Measurements from ENCODE around the gene ADGRB2. TPM values are rescaled to one million over a fixed set of nuclear protein-coding genes. Genes with fewer than 3 reads are reported as not detected.

ADGRB2 gene
- total RNA-seq, 4 donors from 2014 or later = 2.4 to 14.3 (median 9.8) TPM

GRCh38 chr1:31807273-31808048, 43.3 kb upstream of the ADGRB2 start:
- H3K4me3 ChIP-seq (replicated peaks in 1 of 3) = no peak overlapping the region
- H3K36me3 ChIP-seq = no peaks in the 10 kb centered on the region
- DNase-seq = no peak
- no peaks in the 10 kb centered on the region for H3K4me1 ChIP-seq
- intact Hi-C loops (cut with DNase I) = no loop called here
- H3K27me3 ChIP-seq = no peaks in the 10 kb centered on the region
- TF ChIP-seq CTCF (IDR thresholded peaks at IDR 0.05) (no peak), POLR2A (IDR thresholded peaks at IDR 0.05) (no peak)
- 86 to 89% methylated on average over 4 of the region's 4 CpGs for WGBS, 2 donors
- H3K27ac ChIP-seq = no peak overlapping the region
- no peaks in the 10 kb centered on the region for H3K9me3 ChIP-seq

- 81 to 90% methylated on average over 6 of the region's 6 CpGs for WGBS, 2 donors
- Histone ChIP-seq H3K27ac (no peak overlapping the region), H3K4me1 (no peaks in the 10 kb centered on the region), H3K36me3 (no peaks in the 10 kb centered on the region), H3K4me3 (replicated peaks in 1 of 3) (no peak overlapping the region), H3K9me3 (no peaks in the 10 kb centered on the region), H3K27me3 (no peaks in the 10 kb centered on the region)
- TF ChIP-seq POLR2A (IDR thresholded peaks at IDR 0.05) (no peak), CTCF (IDR thresholded peaks at IDR 0.05) (no peak)
- intact Hi-C loops (cut with DNase I) = no loop called here
- no peak for DNase-seq
These were observed 41.2 kb upstream of the ADGRB2 start for GRCh38 chr1:31805318-31805717.

GRCh38 chr1:31804098-31804497, 40.0 kb upstream of the ADGRB2 start:
- no peak overlapping the region for H3K27ac ChIP-seq
- no peaks in the 10 kb centered on the region for H3K4me1 ChIP-seq
- intact Hi-C loops (cut with DNase I) = no loop called here
- H3K4me3 ChIP-seq (replicated peaks in 1 of 3) = no peak overlapping the region
- TF ChIP-seq POLR2A (IDR thresholded peaks at IDR 0.05) (no peak), CTCF (IDR thresholded peaks at IDR 0.05) (no peak)
- no peaks in the 10 kb centered on the region for H3K27me3 ChIP-seq
- H3K9me3 ChIP-seq = no peaks in the 10 kb centered on the region
- 85 to 90% methylated on average over 1 of the region's 1 CpG for WGBS, 2 donors
- no peak for DNase-seq
- H3K36me3 ChIP-seq = no peaks in the 10 kb centered on the region

- Histone ChIP-seq H3K27ac (no peak overlapping the region), H3K9me3 (no peaks in the 10 kb centered on the region), H3K4me3 (replicated peaks in 1 of 3) (no peak overlapping the region), H3K27me3 (no peaks in the 10 kb centered on the region), H3K36me3 (no peaks in the 10 kb centered on the region), H3K4me1 (no peaks in the 10 kb centered on the region)
- intact Hi-C loops (cut with DNase I) = no loop called here
- 95% methylated on average over 2 of the region's 2 CpGs for WGBS, 2 donors
- DNase-seq = no peak
- TF ChIP-seq CTCF (IDR thresholded peaks at IDR 0.05) (no peak), POLR2A (IDR thresholded peaks at IDR 0.05) (no peak)
These were observed 39.5 kb upstream of the ADGRB2 start for GRCh38 chr1:31803610-31804009.
